Activated T-helper 2 cell treated with anti-CD3 and anti-CD28 coated beads, Interferon-gamma antibody, Interleukin-2, Interleukin-4, amounts not matched to agents 10 μg/mL and 5 μg/mL and 100 μg/mL, durations not matched to agents 14 hours and 24 hours and 36 hours (primary cell): ENCODE measurements around the gene ACADS. TPM values are rescaled to one million over a fixed set of nuclear protein-coding genes. Genes with fewer than 3 reads are reported as not detected.

Source experiments
- DNase-seq: peaks from one replicate; pipeline ENCODE4 v3.0.0; 2021; ENCODE audit warnings: low spot score
- H3K27ac Mint-ChIP-seq: one replicate; pipeline ENCODE4 v1.8.0; 2021; ENCODE audit warnings: mixed read lengths
- H3K27me3 Mint-ChIP-seq: one replicate; pipeline ENCODE4 v1.8.0; 2021; ENCODE audit warnings: low read depth, mixed read lengths
- H3K36me3 Mint-ChIP-seq: one replicate; pipeline ENCODE4 v1.8.0; 2021; ENCODE audit warnings: low read depth, mixed read lengths
- H3K4me1 Mint-ChIP-seq: one replicate; pipeline ENCODE4 v1.8.0; 2021; ENCODE audit warnings: low read depth, mixed read lengths
- H3K4me3 Mint-ChIP-seq: one replicate; pipeline ENCODE4 v1.8.0; 2021; ENCODE audit warnings: low read depth, mild to moderate bottlenecking, moderate library complexity, mixed read lengths
- H3K9me3 Mint-ChIP-seq: one replicate; pipeline ENCODE4 v1.8.0; 2021; ENCODE audit warnings: mixed read lengths
- intact Hi-C: fragments of 100-400 bp; cut with micrococcal nuclease; formaldehyde crosslinking; loops from one replicate; pipeline ENCODE4 v1.15.1; 2023
- total RNA-seq: library from RNA; stranded (reverse); gene quantifications from 2 replicates; pipeline ENCODE4 v1.2.3, GENCODE V29; 2022

The ACADS gene
- total RNA-seq, 1 donor from 2014 or later, result 16.4 TPM

- Mint-ChIP-seq H3K9me3 (no peaks in the 10 kb centered on the region), H3K4me1 (no peaks in the 10 kb centered on the region), H3K36me3 (peaks cover 10% of the 10 kb centered on the region), H3K27ac (no peak overlapping the region), H3K4me3 (no peak overlapping the region), H3K27me3 (no peaks in the 10 kb centered on the region)
- intact Hi-C loops, result no loop called here
- no peak for DNase-seq
These were observed 12.1 kb downstream of the ACADS start for GRCh38 chr12:120737557-120738251.

GRCh38 chr12:120738252-120739030 is 12.8 kb downstream of the ACADS start:
- Mint-ChIP-seq H3K27ac (no peak overlapping the region), H3K27me3 (no peaks in the 10 kb centered on the region), H3K9me3 (no peaks in the 10 kb centered on the region), H3K4me1 (no peaks in the 10 kb centered on the region), H3K36me3 (peaks cover 8% of the 10 kb centered on the region), H3K4me3 (no peak overlapping the region)
- DNase-seq, result no peak
- intact Hi-C loops, result no loop called here

- H3K9me3 Mint-ChIP-seq, result no peaks in the 10 kb centered on the region
- no peak for DNase-seq
- H3K36me3 Mint-ChIP-seq, result peaks cover 2% of the 10 kb centered on the region
- no peak overlapping the region for H3K27ac Mint-ChIP-seq
- intact Hi-C loops, result no loop called here
- H3K27me3 Mint-ChIP-seq, result no peaks in the 10 kb centered on the region
- H3K4me3 Mint-ChIP-seq, result no peak overlapping the region
- H3K4me1 Mint-ChIP-seq, result no peaks in the 10 kb centered on the region
These were observed 13.6 kb downstream of the ACADS start for GRCh38 chr12:120739031-120739762.

- Mint-ChIP-seq H3K4me1 (no peaks in the 10 kb centered on the region), H3K27me3 (no peaks in the 10 kb centered on the region), H3K27ac (no peak overlapping the region), H3K9me3 (no peaks in the 10 kb centered on the region), H3K4me3 (no peak overlapping the region), H3K36me3 (no peaks in the 10 kb centered on the region)
- intact Hi-C loops, result no loop called here
- DNase-seq, result no peak
These were observed 14.4 kb downstream of the ACADS start for GRCh38 chr12:120739821-120740613.

GRCh38 chr12:120740871-120741270 is 15.2 kb downstream of the ACADS start:
- no peaks in the 10 kb centered on the region for H3K27me3 Mint-ChIP-seq
- no peaks in the 10 kb centered on the region for H3K9me3 Mint-ChIP-seq
- H3K4me1 Mint-ChIP-seq, result no peaks in the 10 kb centered on the region
- H3K27ac Mint-ChIP-seq, result no peak overlapping the region
- DNase-seq, result no peak
- no peaks in the 10 kb centered on the region for H3K36me3 Mint-ChIP-seq
- no peak overlapping the region for H3K4me3 Mint-ChIP-seq
- intact Hi-C loops, result no loop called here

GRCh38 chr12:120741476-120742421 is 16.1 kb downstream of the ACADS start:
- H3K27me3 Mint-ChIP-seq, result no peaks in the 10 kb centered on the region
- no peaks in the 10 kb centered on the region for H3K36me3 Mint-ChIP-seq
- no peak overlapping the region for H3K4me3 Mint-ChIP-seq
- H3K27ac Mint-ChIP-seq, result no peak overlapping the region
- intact Hi-C loops, result no loop called here
- no peaks in the 10 kb centered on the region for H3K9me3 Mint-ChIP-seq
- H3K4me1 Mint-ChIP-seq, result no peaks in the 10 kb centered on the region
- no peak for DNase-seq

- H3K4me1 Mint-ChIP-seq, result no peaks in the 10 kb centered on the region
- no peaks in the 10 kb centered on the region for H3K36me3 Mint-ChIP-seq
- H3K4me3 Mint-ChIP-seq, result no peak overlapping the region
- no peaks in the 10 kb centered on the region for H3K9me3 Mint-ChIP-seq
- H3K27ac Mint-ChIP-seq, result no peak overlapping the region
- DNase-seq, result no peak
- H3K27me3 Mint-ChIP-seq, result no peaks in the 10 kb centered on the region
- intact Hi-C loops, result no loop called here
These were observed 19.4 kb downstream of the ACADS start for GRCh38 chr12:120744922-120745493.

GRCh38 chr12:120748242-120748641 is 22.6 kb downstream of the ACADS start:
- no peak for DNase-seq
- Mint-ChIP-seq H3K36me3 (no peaks in the 10 kb centered on the region), H3K27me3 (no peaks in the 10 kb centered on the region), H3K9me3 (no peaks in the 10 kb centered on the region), H3K4me3 (no peak overlapping the region), H3K4me1 (no peaks in the 10 kb centered on the region), H3K27ac (no peak overlapping the region)
- intact Hi-C loops, result no loop called here

- intact Hi-C loops, result no loop called here
- no peak overlapping the region for H3K27ac Mint-ChIP-seq
These were observed 23.6 kb downstream of the ACADS start for GRCh38 chr12:120749256-120749655.

GRCh38 chr12:120750806-120751205 is 25.2 kb downstream of the ACADS start:
- intact Hi-C loops, result no loop called here
- no peak for DNase-seq
- H3K27ac Mint-ChIP-seq, result no peak overlapping the region
- no peaks in the 10 kb centered on the region for H3K27me3 Mint-ChIP-seq
- peaks cover 8% of the 10 kb centered on the region for H3K36me3 Mint-ChIP-seq
- H3K4me1 Mint-ChIP-seq, result no peaks in the 10 kb centered on the region
- H3K4me3 Mint-ChIP-seq, result no peak overlapping the region
- peaks cover 16% of the 10 kb centered on the region for H3K9me3 Mint-ChIP-seq

More at GRCh38 chr12:120749256-120749655, 23.6 kb downstream of the ACADS start:
- Mint-ChIP-seq H3K4me1 (no peaks in the 10 kb centered on the region), H3K4me3 (no peak overlapping the region), H3K36me3 (no peaks in the 10 kb centered on the region), H3K9me3 (peaks cover 4% of the 10 kb centered on the region), H3K27me3 (no peaks in the 10 kb centered on the region)
- DNase-seq, result no peak

GRCh38 chr12:120751389-120751788 is 25.8 kb downstream of the ACADS start:
- no peak overlapping the region for H3K27ac Mint-ChIP-seq
- no peaks in the 10 kb centered on the region for H3K27me3 Mint-ChIP-seq
- intact Hi-C loops, result no loop called here
- H3K4me3 Mint-ChIP-seq, result no peak overlapping the region
- peaks cover 16% of the 10 kb centered on the region for H3K9me3 Mint-ChIP-seq
- no peak for DNase-seq
- H3K36me3 Mint-ChIP-seq, result peaks cover 8% of the 10 kb centered on the region
- no peaks in the 10 kb centered on the region for H3K4me1 Mint-ChIP-seq
